Activated T-helper 1 cell treated with anti-CD3 and anti-CD28 coated beads, Interleukin-2, amount 50 U/mL, for 16 hours (primary cell): ENCODE data around the gene COL9A2.

Experiments used
- DNase-seq, 2 donors: peaks; one replicate each; pipeline ENCODE4 v3.0.0-alpha.2; 2020; ENCODE audit warnings: low read depth in 1 of 2, low spot score in 1 of 2

COL9A2 gene

DNA sequence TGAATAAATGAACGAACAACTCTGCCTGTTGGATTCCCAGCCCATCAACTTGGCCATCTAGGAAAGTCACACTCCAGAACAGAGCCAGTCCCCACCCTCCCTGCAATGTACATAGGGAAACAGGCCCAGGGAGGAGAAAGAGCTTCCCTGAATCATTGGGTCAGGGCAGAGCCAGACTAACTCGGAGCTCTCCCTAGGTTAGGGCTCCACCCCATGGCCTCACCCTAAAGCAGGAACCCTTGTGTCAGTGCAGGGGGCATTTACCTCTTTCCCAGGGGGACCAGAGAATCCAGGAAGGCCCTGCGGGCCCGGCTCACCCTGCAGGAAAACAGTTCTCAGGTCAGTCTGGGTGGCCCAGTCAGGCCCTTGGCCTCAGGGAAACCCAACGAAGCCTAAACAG is 11.6 kb downstream of the COL9A2 start:
- DNase-seq = no peak

DNA sequence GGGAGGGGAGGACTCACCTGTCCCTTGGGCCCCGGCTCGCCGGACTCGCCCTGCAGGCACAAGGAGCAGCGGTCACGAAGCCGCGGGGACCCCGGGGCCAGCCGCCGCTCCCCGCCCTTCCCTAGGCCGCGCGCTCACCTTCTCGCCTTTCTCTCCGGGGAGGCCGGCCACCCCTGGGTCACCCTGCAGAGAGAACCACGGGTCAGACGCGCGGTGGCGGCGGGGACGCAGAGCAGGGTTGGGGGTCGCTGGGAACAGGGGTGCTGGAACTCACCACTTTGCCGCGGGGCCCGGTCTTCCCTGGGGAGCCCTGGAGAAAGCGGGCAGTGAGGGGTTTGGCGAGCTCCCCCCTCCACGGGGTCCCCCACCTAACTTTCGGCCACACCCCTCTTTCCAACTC is 13.3 kb downstream of the COL9A2 start:
- DNase-seq = no peak

DNA sequence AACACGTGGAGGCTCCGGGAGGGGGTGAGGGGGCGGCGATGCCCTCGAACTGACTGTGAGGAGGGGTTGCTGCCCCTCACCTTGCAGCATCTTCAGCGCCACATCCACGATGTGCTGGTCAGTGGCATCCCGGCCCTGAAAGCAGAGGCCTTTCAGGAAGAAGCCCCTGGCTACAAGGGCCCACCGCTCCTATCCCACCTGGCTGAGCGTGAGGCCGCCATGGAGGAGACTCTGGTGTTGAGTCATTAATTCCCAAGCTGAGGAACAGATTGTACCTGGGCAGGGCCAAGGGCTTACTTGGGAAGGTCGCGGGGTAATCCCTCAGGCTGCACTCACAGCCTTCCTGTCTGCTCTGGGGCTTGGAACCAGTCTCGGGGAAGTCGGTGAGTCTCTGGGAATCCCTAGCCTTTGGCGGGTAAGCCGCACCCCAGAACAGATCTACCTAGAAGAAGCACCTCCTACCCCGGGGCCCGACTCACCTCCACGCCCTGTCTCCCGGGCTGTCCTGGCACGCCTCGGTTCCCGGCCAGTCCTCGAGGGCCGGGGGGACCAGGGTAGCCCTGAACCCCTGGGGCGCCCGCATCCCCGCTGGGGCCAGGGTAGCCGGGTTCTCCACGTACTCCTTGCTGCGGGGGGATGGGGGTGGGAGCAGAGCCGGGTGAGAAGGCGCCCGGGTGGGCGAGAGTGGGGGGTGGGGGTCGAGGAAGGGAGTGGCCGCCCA is 13.9 kb downstream of the COL9A2 start:
- DNase-seq = no peak

DNA sequence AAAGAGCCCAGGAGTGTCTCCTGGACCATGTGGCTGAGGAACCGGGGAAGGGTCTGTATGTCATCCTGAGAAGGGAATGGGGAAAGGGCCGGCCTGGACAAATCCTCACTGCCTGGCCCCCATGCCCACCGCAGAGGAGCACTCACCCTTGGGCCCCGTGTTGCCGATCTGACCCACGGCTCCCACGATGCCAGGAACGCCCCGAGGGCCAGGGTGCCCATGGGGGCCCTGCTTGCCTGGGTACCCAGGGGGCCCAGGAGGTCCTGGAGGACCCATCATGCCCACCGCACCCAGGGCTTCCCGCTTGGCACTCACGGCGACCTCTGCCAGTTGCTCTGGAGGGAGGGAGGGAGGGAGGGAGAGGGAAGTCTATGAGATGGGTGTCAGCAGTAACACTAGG is 14.6 kb downstream of the COL9A2 start:
- DNase-seq = no peak

DNA sequence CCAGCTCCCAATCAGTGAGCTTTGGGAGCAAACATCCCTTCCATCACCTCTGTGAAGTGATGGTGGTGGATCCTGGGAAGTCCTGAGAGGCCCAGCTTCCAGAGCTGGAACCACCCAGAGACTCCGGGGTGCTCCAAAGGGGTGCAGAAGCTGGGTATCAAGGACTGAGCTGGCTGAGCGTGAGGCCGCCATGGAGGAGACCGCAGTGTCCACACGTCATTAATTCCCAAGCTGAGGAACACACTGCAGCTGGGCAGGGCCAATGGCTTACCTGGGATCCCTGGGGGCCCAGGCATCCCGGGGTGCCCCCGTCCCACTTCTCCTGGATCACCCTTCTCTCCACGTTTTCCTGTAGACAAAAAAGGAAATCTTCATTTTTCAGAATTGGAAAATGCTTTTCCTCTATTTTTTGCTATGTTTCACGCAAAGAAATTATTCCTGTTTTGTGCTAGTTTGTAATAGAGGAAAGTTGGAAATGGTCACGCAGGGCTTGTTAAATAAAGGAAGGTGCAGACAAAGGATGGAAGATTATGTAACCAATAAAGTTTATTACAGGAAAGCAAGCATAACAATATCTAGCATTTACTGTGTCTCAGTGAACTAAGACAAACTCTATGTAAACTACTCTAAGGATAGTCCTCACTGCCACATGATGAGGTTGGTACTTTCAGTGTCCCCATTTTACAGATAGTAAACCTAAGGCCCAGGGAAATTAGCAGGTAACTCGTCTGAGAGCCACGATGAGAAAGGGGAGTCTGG is 15.4 kb downstream of the COL9A2 start:
- DNase-seq = no peak

DNA sequence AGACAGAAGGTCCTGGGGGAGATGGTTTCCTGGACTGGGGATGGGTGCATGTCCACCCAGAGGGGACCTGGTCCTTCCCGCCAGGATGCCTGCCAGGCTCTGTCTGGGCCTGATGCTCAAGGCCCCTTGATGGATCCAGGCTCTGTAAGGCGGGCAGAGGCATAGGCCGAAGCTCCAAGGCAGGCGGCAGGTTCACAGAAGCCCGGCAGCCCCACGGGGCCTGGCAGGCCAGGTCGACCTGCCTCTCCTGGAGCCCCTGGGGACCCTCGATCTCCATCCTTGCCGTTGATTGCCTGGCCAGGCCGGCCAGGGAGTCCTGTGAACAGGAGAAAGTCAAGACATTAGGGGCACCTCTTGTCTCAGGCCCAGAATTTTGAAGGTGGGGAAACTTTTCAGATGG is 16.0 kb downstream of the COL9A2 start:
- no peak for DNase-seq

- DNase-seq = no peak
These were observed 16.4 kb downstream of the COL9A2 start for GRCh38 chr1:40300651-40301050.

- DNase-seq = no peak
These were observed 16.9 kb downstream of the COL9A2 start for GRCh38 chr1:40300249-40300567.

DNA sequence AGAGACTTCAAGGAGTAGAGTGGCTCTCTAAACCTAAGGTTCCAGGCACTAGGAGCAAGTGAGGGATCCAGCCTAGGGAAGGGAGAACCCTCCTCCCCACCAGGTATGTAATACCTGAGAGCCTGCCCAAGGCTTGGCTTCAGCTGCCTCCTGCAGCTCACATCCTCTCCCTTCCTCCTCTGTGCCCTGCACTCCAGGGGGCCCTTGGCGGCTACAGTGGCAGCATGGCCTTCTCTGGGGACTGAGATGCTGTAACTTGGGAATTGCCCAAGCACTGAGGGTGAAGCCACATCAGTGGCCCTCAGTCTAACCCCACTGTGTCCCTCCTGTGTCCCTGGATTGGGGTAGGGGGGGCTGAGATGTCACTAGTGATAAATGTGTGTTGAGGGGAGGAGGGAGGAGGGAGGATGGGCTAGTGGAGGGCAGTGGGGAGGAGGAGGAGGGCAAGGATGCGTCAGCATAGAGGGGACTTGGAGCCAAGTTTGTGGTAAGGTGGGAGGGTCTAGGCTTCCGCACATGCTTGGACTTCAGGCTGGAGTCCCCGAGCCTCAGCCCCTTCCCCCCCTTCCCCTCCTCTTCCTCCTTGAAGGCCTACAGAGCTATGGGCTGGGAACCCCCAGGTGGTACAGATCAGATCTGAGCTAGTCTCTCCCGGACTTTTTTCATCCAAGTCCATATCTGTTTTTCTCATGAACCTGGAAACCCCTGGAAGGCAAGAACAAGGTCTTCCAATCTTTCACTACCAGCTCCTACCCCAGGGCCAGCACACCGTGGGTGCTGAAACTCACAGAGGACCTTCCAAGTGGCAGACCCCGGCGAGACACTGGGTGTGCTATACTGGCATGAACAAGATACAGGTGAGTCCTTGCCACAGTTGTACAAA is 17.5 kb downstream of the COL9A2 start:
- DNase-seq = no peak

DNA sequence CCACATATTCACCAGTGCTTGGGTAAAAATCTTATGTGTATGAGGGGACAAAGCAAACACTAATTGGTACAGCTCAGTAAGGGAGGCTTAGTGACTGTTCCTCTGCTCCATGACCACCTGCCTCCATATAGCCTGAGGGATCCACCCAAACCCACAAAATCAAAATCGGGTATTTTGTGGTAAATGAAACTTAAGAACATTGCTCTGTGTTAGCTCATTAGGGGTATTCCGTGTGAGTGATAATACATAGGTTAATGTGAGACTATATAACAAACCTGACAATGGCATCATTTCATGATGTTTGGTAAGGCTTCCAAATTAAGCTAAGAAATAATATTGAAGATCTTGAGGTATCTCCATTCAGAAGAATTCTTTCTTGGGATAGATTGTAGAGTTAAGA is 25.8 kb downstream of the COL9A2 start:
- no peak for DNase-seq

- no peak for DNase-seq
These were observed 35.2 kb downstream of the COL9A2 start for GRCh38 chr1:40281853-40282252.

GRCh38 chr1:40276122-40276521 is 41.0 kb downstream of the COL9A2 start:
- no peak for DNase-seq

DNA sequence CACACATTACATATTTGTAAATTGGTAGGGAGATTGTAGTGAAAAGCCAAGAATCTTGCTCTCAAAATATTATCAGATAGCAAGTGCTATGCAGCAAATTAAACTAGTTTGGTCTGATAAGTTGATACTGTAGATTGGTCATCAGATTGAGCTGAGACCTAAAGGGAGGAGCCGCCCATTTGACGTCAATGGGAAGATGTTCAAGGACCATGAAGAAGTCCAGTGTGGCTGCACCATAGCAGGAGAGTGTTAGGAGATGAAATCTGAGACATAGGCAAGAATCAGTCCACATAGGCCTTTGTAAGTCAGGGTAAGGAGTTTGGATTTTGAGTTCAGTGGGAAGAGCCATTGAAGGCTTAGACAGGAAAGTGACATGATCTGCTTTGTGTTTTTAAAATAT is 42.8 kb downstream of the COL9A2 start:
- no peak for DNase-seq

- DNase-seq = no peak
These were observed 43.4 kb downstream of the COL9A2 start for GRCh38 chr1:40273547-40274166.

- DNase-seq = no peak
These were observed 44.4 kb downstream of the COL9A2 start for GRCh38 chr1:40272653-40273213.

GRCh38 chr1:40270152-40270834 is 46.8 kb downstream of the COL9A2 start:
- DNase-seq = no peak

DNA sequence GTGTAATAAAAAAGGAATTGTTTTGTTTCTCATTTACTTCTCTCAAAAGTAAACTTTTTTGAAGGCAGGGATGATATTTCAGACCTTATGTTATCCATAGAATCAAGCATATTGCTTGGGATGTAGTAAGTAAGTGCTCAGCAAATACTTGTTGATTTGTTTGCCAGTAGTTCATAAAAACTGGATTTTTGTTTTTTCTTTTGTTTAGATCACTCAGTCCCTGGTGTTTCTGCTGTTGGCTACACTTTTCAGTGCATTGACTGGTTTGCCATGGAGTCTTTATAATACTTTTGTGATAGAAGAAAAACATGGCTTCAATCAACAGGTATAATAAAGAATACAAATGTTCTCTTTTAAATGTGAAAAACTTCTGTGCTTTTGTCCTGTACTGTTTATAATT is 48.9 kb downstream of the COL9A2 start:
- DNase-seq = no peak

DNA sequence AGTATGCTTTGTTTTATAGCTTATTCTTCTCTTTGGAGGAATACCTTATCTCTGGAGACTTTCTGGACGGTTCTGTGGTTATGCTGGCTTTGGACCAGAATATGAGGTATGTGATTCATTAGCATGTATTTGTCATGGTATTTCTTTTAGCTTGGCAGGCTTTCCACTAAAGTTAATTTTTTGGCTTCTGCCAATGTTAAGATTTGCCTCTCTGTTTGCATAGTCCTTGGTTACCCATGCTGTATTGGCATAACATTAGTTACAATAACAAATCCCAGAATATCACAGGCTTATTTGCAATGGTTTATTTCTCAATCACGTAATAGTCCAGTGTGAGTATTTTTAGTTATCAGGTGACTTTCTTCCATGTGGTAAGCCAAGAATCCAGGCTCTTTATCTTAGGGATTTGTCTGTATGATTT is 49.3 kb downstream of the COL9A2 start:
- DNase-seq = no peak

DNA sequence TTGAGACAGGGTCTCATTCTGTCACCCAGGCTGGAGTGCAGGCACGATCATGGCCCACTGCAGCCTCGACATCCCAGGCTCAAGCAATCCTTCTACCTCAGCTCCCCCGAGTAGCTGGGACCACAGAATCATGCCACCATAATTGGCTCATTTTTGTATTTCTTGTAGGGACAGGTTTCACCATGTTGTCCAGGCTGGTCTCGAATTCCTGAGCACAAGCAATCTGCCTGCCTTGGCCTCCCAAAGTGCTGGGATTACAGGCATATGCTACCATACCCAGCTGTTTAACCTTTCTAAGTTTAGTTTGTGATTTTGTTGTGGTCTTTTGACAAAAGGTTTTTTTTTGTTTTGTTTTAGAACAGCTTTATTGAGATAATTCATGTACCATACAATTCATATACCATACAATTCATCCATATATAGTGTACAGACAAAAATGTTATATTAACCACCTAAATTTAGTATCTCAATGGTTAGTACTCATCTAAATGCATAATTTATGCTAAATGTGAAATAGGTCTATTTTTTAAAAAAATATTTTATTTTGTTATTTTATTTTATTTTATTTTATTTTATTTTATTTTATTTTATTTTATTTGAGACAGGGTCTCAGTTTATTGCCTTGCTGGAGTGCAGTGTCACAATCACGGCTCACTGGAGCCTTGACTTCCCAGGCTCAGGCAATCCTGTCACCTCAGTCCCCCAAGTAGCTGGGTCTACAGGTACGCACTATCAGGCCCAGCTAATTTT is 50.1 kb downstream of the COL9A2 start:
- no peak for DNase-seq

DNA sequence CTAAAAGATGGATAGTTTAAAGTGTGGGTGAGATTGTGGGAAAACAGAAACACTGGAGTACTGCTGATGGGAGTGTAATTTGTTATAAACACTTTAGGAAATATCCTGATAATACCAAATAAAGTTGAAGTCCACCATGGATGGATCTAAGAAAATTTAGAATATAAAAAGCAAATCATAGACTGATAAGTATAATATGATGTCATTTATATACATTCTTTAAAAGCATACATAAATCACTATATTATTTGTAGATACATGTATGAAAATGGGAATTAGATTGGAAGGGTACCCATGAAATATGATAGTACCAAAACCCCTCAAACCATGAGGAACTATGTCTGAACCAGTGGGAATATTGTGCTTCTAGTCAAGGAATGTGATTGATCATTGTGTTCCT is 51.2 kb downstream of the COL9A2 start:
- no peak for DNase-seq
